ENCODE measurements around the gene MOB3A. TPM values are rescaled to one million over a fixed set of nuclear protein-coding genes. Genes with fewer than 3 reads are reported as not detected.

MOB3A gene
- total and polyA plus RNA-seq, 3 donors from 2014 or later = 17.8 to 31.6 (median 22.8) TPM

GRCh38 chr19:2140138-2140569 lies 44.0 kb upstream of the MOB3A start:
- Histone ChIP-seq H3K4me1 (no peaks in the 10 kb centered on the region), H3K4me3 (no peak overlapping the region), H3K27ac (no peak overlapping the region), H3K27me3 (no peaks in the 10 kb centered on the region), H3K9me3 (no peaks in the 10 kb centered on the region), H3K36me3 (ENCODE audit: low read depth, missing control alignments) (no peaks in the 10 kb centered on the region)
- no peak for TF ChIP-seq POLR2A (IDR thresholded peaks at IDR 0.05)
- TF ChIP-seq CTCF (IDR thresholded peaks at IDR 0.05) = no peak
- WGBS, 2 donors = 59 to 73% methylated on average over 14 of the region's 14 CpGs
- intact Hi-C loops (cut with DNase I; ENCODE audit: low total_unique reads) = no loop called here
- DNase-seq = no peak

GRCh38 chr19:2139385-2140137 lies 43.4 kb upstream of the MOB3A start:
- DNase-seq = no peak
- no peaks in the 10 kb centered on the region for H3K36me3 ChIP-seq (ENCODE audit: low read depth, missing control alignments)
- no peaks in the 10 kb centered on the region for H3K4me1 ChIP-seq
- no peak overlapping the region for H3K4me3 ChIP-seq
- no peaks in the 10 kb centered on the region for H3K9me3 ChIP-seq
- TF ChIP-seq POLR2A (IDR thresholded peaks at IDR 0.05) (no peak), CTCF (IDR thresholded peaks at IDR 0.05) (no peak)
- 83 to 94% methylated on average over 8 to 22 of the region's 22 CpGs for WGBS, 2 donors
- intact Hi-C loops (cut with DNase I; ENCODE audit: low total_unique reads) = no loop called here
- no peaks in the 10 kb centered on the region for H3K27me3 ChIP-seq
- H3K27ac ChIP-seq = no peak overlapping the region

- no peaks in the 10 kb centered on the region for H3K4me1 ChIP-seq
- no peak overlapping the region for H3K27ac ChIP-seq
- H3K27me3 ChIP-seq = no peaks in the 10 kb centered on the region
- no peaks in the 10 kb centered on the region for H3K9me3 ChIP-seq
- H3K36me3 ChIP-seq (ENCODE audit: low read depth, missing control alignments) = no peaks in the 10 kb centered on the region
- 78 to 82% methylated on average over 16 to 23 of the region's 23 CpGs for WGBS, 2 donors
- H3K4me3 ChIP-seq = no peak overlapping the region
- intact Hi-C loops (cut with DNase I; ENCODE audit: low total_unique reads) = no loop called here
- TF ChIP-seq POLR2A (IDR thresholded peaks at IDR 0.05) (no peak), CTCF (IDR thresholded peaks at IDR 0.05) (no peak)
- no peak for DNase-seq
These were observed 42.1 kb upstream of the MOB3A start for GRCh38 chr19:2138061-2138728.

GRCh38 chr19:2136796-2137195 lies 40.7 kb upstream of the MOB3A start:
- H3K4me1 ChIP-seq = peaks cover 4% of the 10 kb centered on the region
- H3K27ac ChIP-seq = no peak overlapping the region
- WGBS, 2 donors = 92 to 94% methylated on average over 12 to 20 of the region's 23 CpGs
- intact Hi-C loops (cut with DNase I; ENCODE audit: low total_unique reads) = no loop called here
- no peaks in the 10 kb centered on the region for H3K9me3 ChIP-seq
- TF ChIP-seq CTCF (IDR thresholded peaks at IDR 0.05) (no peak), POLR2A (IDR thresholded peaks at IDR 0.05) (no peak)
- no peak for DNase-seq
- no peaks in the 10 kb centered on the region for H3K27me3 ChIP-seq
- H3K4me3 ChIP-seq = no peak overlapping the region
- H3K36me3 ChIP-seq (ENCODE audit: low read depth, missing control alignments) = no peaks in the 10 kb centered on the region
